Adipocyte (in vitro differentiated cells): ENCODE measurements around the gene IL18R1.

ENCODE experiments used
- DNase-seq: peaks from one replicate; pipeline ENCODE4 v3.0.0-alpha.2; 2015; ENCODE audit warnings: low read depth
- H3K27me3 ChIP-seq: replicated peaks from 2 replicates; pipeline ENCODE4 v1.7.0; 2013; ENCODE audit warnings: mild to moderate bottlenecking, low read length, moderate library complexity; ENCODE audit not compliant: control insufficient read depth, insufficient read depth
- H3K36me3 ChIP-seq: 2 replicates; pipeline ENCODE4 v1.7.0; 2013; ENCODE audit warnings: low read length, mild to moderate bottlenecking, moderate library complexity; ENCODE audit not compliant: control insufficient read depth, insufficient read depth, severe bottlenecking
- H3K4me1 ChIP-seq: 2 replicates; pipeline ENCODE4 v1.7.0; 2013; ENCODE audit warnings: mild to moderate bottlenecking, low read length, moderate library complexity; ENCODE audit not compliant: control insufficient read depth, insufficient read depth
- H3K4me3 ChIP-seq: 2 replicates; pipeline ENCODE4 v1.7.0; 2013; ENCODE audit warnings: mild to moderate bottlenecking, low read length, moderate library complexity
- H3K9ac ChIP-seq: 2 replicates; pipeline ENCODE4 v1.7.0; 2013; ENCODE audit warnings: mild to moderate bottlenecking, low read length, moderate library complexity
- H3K9me3 ChIP-seq: 2 replicates; pipeline ENCODE4 v1.7.0; 2013; ENCODE audit warnings: mild to moderate bottlenecking, low read length, moderate library complexity; ENCODE audit not compliant: control insufficient read depth

The IL18R1 gene

DNA sequence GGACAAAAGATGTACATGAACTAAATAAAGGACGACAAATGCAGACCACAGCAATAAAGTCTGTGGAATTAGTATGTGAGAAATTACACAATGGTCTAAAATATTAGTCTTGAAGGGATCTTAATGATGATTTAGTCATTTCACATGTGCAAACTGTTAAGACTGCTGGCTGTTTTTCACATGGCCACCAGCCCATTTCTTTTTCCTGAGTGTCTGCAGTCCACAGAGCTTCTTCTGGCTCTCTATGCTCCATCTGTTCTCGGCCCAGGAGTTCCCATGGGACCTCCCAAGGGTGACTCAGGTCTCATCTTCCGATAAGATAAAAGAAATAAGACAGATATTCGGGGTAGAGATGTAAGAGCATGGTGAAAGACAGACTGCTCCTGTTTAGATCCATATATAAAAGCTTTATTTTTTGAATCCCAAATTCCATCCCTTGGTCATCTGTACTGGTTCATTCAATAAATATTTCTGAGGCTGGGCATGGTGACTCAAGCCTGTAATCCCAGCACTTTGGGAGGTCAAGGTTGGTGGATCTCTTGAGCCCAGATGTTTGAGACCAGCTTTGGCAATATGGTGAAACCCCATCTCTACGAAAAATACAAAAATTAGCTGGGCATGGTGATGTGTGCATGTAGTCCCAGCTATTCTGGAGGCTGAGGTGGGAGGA lies 24.1 kb upstream of the IL18R1 start:
- Histone ChIP-seq H3K36me3 (no peaks in the 10 kb centered on the region), H3K4me3 (no peak overlapping the region), H3K4me1 (peaks cover 9% of the 10 kb centered on the region), H3K9ac (no peak overlapping the region), H3K27me3 (no peaks in the 10 kb centered on the region), H3K9me3 (no peaks in the 10 kb centered on the region)
- DNase-seq: no peak

- Histone ChIP-seq H3K36me3 (no peaks in the 10 kb centered on the region), H3K9me3 (no peaks in the 10 kb centered on the region), H3K9ac (no peak overlapping the region), H3K4me1 (peaks cover 20% of the 10 kb centered on the region), H3K27me3 (no peaks in the 10 kb centered on the region), H3K4me3 (no peak overlapping the region)
- DNase-seq: no peak
Measured at GRCh38 chr2:102334486-102334885, 21.1 kb upstream of the IL18R1 start.

DNA sequence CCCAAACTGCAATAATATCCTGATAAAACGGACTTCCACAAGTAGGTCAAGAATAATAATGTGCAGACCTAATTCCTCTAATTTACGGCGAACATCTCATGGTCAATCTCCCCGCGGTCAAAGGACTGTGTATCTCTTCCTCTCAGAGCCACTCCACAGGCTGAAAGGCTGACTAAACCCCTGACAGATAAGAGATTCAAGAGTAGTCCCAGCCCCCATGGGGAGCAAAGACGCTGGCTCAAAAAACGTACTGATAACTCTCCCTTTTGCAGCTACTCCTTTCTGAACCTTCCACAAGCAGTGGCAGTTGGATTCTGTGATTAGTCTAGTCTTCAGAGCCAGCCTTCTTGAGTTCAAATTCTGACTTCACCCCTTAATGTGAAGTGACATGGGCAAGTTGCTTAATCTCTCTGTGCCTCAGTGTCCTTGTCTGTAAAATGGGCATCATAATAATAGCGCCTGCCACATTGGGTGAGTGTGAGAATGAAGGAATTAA lies 19.7 kb upstream of the IL18R1 start:
- no peaks in the 10 kb centered on the region for H3K27me3 ChIP-seq
- peaks cover 20% of the 10 kb centered on the region for H3K4me1 ChIP-seq
- no peak overlapping the region for H3K9ac ChIP-seq
- no peaks in the 10 kb centered on the region for H3K9me3 ChIP-seq
- no peak for DNase-seq
- H3K4me3 ChIP-seq: no peak overlapping the region
- no peaks in the 10 kb centered on the region for H3K36me3 ChIP-seq

- H3K27me3 ChIP-seq: no peaks in the 10 kb centered on the region
- peak overlapping the region; percentile 48 for H3K9ac ChIP-seq
- H3K4me1 ChIP-seq: peaks cover 20% of the 10 kb centered on the region
- no peaks in the 10 kb centered on the region for H3K9me3 ChIP-seq
- no peak for DNase-seq
- H3K4me3 ChIP-seq: peak overlapping the region; percentile 70
- no peaks in the 10 kb centered on the region for H3K36me3 ChIP-seq
Measured at GRCh38 chr2:102336502-102336945, 19.1 kb upstream of the IL18R1 start.

- no peak for DNase-seq
- Histone ChIP-seq H3K4me1 (peaks cover 20% of the 10 kb centered on the region), H3K9ac (peak overlapping the region; percentile 48), H3K4me3 (peak overlapping the region; percentile 70), H3K9me3 (no peaks in the 10 kb centered on the region), H3K36me3 (no peaks in the 10 kb centered on the region), H3K27me3 (no peaks in the 10 kb centered on the region)
Measured at GRCh38 chr2:102337012-102337411, 18.6 kb upstream of the IL18R1 start.

GRCh38 chr2:102337481-102338386 lies 17.9 kb upstream of the IL18R1 start:
- peak overlapping the region; percentile 48 for H3K9ac ChIP-seq
- DNase-seq: no peak
- H3K36me3 ChIP-seq: no peaks in the 10 kb centered on the region
- peak overlapping the region; percentile 70 for H3K4me3 ChIP-seq
- no peaks in the 10 kb centered on the region for H3K27me3 ChIP-seq
- no peaks in the 10 kb centered on the region for H3K9me3 ChIP-seq
- peaks cover 20% of the 10 kb centered on the region for H3K4me1 ChIP-seq

DNA sequence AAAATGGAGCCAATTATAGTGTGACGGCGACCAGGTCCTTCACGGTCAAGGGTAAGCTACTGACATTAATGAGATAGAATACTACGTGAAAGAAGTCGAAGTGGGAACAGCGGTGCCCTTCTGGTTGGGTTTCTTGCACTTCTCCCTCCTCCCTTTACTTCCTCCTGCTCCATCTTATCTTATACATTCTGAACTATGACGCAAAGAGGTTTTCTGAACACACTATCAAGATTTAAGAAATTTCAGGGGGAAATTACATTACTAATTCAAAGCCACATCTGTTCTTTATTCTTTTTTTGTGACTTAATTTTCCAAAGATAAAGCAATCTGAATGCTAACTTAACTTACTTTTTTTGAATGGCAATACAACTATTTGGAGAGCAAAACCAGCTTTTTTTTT lies 14.8 kb upstream of the IL18R1 start:
- Histone ChIP-seq H3K9me3 (no peaks in the 10 kb centered on the region), H3K9ac (no peak overlapping the region), H3K27me3 (no peaks in the 10 kb centered on the region), H3K4me3 (no peak overlapping the region), H3K4me1 (peaks cover 16% of the 10 kb centered on the region), H3K36me3 (no peaks in the 10 kb centered on the region)
- no peak for DNase-seq

- peaks cover 1% of the 10 kb centered on the region for H3K4me1 ChIP-seq
- no peaks in the 10 kb centered on the region for H3K36me3 ChIP-seq
- H3K9ac ChIP-seq: no peak overlapping the region
- no peaks in the 10 kb centered on the region for H3K9me3 ChIP-seq
- no peaks in the 10 kb centered on the region for H3K27me3 ChIP-seq
- H3K4me3 ChIP-seq: no peak overlapping the region
- DNase-seq: peak; percentile 4
Measured at GRCh38 chr2:102342888-102343287, 12.7 kb upstream of the IL18R1 start.

DNA sequence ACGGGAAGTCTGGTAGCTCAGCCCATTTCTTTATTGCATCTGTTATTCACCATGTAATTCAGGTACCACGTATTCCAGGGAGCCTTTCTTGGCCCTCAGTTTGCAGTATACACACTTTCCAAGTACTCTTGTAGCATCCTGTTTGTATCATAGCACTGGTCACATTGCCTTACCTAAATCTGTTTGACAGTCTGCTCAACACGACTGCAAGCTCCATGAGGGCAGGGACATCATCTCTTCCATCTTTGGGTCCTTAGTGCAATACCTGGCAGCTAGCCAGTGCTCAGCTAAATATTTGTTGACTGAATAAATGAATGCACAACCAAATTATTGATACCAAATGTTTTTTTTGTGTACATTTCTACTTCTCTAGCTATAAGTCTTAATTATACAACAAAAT lies 11.2 kb upstream of the IL18R1 start:
- H3K36me3 ChIP-seq: no peaks in the 10 kb centered on the region

DNA sequence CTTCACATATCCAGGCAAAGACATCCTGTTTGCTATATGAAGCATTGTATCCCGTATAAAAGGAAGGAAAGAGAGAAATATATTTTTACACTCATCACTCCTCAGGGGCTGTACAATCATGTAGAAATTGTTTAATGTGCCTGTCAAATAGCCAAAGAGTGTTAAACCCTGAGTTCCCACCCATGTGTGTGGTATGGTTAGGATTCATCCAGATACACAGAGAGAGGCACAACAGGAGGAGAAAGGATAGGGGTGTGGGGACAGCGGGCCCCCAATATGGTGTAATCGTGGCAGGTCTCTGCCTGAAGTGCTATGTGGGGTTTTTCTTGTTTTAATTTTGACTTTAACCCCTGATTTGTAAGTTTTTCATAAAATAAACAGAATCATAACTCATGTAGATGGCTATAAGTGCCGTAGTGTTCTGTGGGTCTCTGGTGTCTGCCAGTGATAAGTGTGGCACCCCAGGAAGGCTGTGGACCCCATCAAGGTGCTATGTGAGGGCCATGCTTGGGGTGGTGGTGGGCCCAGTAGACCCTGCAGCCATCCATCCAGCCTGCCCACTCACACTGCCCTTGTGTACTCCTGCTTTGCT lies 10.2 kb upstream of the IL18R1 start:
- Histone ChIP-seq H3K9ac (no peak overlapping the region), H3K4me1 (no peaks in the 10 kb centered on the region), H3K36me3 (no peaks in the 10 kb centered on the region), H3K27me3 (peaks cover 7% of the 10 kb centered on the region), H3K4me3 (no peak overlapping the region), H3K9me3 (no peaks in the 10 kb centered on the region)
- DNase-seq: no peak

More for the DNA sequence above, 11.2 kb upstream of the IL18R1 start:
- Histone ChIP-seq H3K4me3 (no peak overlapping the region), H3K27me3 (peaks cover 7% of the 10 kb centered on the region), H3K9me3 (no peaks in the 10 kb centered on the region), H3K4me1 (no peaks in the 10 kb centered on the region), H3K9ac (no peak overlapping the region)
- DNase-seq: no peak
